ENCODE data around the gene SLC23A2.
"Not testable (repeated sequence)": the region's sequence is repeated elsewhere in the genome, so short reads cannot be mapped to it uniquely, and the experiment has no call there.

DNA sequence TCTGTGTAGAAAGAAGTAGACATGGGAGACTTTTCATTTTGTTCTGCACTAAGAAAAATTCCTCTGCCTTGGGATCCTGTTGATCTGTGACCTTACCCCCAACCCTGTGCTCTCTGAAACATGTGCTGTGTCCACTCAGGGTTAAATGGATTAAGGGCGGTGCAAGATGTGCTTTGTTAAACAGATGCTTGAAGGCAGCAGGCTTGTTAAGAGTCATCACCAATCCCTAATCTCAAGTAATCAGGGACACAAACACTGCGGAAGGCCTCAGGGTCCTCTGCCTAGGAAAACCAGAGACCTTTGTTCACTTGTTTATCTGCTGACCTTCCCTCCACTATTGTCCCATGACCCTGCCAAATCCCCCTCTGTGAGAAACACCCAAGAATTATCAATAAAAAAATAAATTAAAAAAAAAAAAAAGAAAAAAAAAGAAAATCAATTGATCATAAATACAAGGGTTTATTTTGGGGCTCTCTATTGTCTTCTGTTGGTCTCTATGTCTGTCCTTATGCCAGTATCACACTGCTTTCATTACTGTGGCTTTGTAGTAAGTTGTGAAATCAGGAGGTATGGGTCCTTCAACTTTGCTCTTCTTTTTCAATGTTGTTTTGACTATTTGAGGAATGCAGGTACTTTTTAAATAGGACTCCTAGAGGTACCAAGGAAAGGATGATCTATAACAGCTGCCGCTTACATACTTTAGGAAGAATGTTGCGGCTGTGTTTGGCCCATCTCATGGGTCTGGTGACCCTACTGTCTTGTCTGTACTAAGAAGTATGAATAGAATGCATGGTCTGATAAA lies 27.1 kb upstream of the SLC23A2 start:
- TF ChIP-seq, protein P1, sequence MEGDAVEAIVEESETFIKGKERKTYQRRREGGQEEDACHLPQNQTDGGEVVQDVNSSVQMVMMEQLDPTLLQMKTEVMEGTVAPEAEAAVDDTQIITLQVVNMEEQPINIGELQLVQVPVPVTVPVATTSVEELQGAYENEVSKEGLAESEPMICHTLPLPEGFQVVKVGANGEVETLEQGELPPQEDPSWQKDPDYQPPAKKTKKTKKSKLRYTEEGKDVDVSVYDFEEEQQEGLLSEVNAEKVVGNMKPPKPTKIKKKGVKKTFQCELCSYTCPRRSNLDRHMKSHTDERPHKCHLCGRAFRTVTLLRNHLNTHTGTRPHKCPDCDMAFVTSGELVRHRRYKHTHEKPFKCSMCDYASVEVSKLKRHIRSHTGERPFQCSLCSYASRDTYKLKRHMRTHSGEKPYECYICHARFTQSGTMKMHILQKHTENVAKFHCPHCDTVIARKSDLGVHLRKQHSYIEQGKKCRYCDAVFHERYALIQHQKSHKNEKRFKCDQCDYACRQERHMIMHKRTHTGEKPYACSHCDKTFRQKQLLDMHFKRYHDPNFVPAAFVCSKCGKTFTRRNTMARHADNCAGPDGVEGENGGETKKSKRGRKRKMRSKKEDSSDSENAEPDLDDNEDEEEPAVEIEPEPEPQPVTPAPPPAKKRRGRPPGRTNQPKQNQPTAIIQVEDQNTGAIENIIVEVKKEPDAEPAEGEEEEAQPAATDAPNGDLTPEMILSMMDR (IDR thresholded peaks at IDR 0.05; ENCODE audit: low read depth, low read length, poor library complexity, severe bottlenecking), result not testable (repeated sequence)
- not testable (repeated sequence) for TF ChIP-seq EZH2phosphoT487 (IDR thresholded peaks at IDR 0.05; ENCODE audit: borderline replicate concordance, low read length)
